Measurements from ENCODE around the gene KCNJ10.
"Not testable (repeated sequence)": the region's sequence is repeated elsewhere in the genome, so short reads cannot be mapped to it uniquely, and the experiment has no call there.

KCNJ10 gene

GRCh38 chr1:160069460-160070231, at the start of gene KCNJ10:
TSS of gene KCNJ10 (minus strand) at chr1:160070160. CDS start at chr1:160042532, 27,628 bp downstream.
- DNase-seq, result no peak

- DNase-seq, result no peak
These were observed 49.0 kb upstream of the KCNJ10 start for GRCh38 chr1:160118928-160119327.

DNA sequence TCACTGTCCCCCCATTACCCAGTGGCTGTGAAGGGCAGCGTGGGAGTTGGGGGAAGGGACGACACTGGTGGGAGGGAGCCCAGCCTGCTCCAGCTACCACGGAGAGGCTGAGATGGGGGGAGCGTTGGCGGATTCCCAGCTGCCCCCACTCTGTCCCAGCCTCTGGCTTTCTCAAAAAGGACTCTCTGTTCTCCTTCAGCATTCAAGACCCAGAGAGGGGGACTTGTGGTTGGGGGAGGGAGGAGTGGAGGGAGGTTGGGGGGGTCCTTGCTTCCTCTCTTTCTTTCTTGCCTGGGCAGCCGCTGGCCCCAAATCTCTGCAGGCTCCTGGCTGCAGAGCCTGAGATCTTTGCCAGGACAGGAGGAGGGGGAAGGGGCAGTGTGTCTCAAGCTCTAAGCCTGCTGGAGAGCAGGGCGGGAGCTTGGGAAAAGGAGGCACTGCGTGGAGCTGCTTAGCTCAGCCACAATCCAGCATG, 47.8 kb upstream of the KCNJ10 start:
- DNase-seq, result no peak

DNA sequence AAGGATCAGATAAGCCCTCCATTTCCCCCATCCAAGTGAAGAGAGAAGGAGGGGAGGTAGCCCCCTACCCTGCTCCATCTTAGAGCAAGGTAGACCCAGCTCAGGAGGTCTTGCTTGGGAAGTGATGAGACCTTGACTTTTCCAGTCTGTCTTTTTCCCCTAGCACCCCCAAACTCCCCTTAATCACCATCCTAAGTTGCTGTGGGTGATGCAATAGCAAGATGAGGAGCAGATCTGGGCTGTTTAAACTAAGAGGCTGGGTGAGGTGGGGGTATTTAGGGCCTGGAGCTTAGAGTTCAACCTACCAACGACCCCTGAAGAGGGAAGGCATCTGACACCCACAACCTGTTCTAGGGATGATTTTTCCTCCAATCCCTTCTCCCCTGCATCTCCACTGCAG, 47.3 kb upstream of the KCNJ10 start:
- no peak for DNase-seq

DNA sequence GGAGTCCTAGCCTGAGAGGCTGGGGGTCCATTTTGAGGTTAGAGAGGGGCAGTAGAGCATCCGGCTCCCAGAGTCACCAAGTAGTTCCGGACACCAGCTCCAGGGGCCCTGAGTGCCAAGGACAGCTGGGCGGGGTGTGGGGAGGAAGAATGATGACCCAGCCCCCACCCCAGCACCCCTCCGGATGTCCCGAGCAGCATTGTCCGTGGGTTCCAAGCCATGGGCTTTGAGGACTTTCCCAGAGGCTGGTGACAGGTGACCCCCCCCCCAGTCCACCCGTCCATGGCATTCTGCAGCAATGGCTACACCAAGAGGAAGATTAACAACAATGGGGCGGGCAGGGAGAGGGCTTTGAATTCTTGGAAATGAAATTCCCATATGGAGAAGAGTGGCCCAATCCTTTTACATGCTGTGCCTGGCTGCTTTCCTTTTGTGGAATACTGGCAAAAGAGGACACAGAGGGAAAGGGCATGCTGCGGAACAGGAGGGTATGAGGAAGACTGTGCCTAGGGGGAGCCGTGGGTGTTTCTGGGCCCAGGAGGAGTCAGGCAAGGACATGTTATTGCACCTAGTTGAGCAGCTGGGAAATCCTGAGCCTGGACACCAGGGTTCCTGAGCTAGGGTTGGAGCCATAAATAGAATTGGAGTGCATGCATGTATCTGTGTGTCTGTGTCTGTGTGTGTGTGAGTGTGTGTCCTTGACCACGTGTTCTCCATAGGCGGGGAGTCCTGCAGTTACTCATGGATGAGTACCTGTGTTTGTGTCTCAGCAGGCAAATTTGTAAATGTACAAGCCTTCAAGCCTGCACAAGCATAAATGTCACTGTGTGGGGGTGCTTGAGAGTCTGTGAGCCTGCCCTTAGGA, 46.6 kb upstream of the KCNJ10 start:
- DNase-seq, result no peak

GRCh38 chr1:160115545-160116282, 45.8 kb upstream of the KCNJ10 start, which contains the start of gene ATP1A2:
TSS of gene ATP1A2 (plus strand) at chr1:160115759. CDS start at chr1:160115862, 103 bp downstream.
- DNase-seq, result no peak

GRCh38 chr1:160114085-160114484, 44.1 kb upstream of the KCNJ10 start:
- DNase-seq, result no peak

DNA sequence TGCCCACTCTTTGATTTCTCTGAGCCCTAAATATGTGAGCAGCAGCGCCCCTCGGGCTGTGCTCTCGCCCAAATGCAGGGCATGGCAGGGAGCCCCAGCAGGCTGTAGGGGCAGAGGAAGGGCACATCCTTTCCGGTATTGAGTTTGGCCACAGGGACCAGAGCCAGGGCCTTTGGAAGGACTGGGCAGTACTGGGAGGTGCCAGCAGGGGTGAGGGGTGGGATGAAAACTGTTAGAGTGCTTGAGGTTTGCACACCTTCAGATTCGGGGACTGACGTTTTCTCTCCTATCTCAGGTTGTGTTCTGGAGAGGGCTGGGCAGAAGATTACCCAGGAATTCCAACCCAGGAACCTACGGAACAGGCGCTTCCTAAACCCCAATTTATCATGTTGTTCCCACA, 43.4 kb upstream of the KCNJ10 start:
- no peak for DNase-seq

GRCh38 chr1:160112357-160112756, 42.4 kb upstream of the KCNJ10 start:
- DNase-seq, result no peak

GRCh38 chr1:160111462-160111861, 41.5 kb upstream of the KCNJ10 start:
- DNase-seq, result not testable (repeated sequence)

- no peak for DNase-seq
These were observed 39.7 kb upstream of the KCNJ10 start for GRCh38 chr1:160109686-160110085.

DNA sequence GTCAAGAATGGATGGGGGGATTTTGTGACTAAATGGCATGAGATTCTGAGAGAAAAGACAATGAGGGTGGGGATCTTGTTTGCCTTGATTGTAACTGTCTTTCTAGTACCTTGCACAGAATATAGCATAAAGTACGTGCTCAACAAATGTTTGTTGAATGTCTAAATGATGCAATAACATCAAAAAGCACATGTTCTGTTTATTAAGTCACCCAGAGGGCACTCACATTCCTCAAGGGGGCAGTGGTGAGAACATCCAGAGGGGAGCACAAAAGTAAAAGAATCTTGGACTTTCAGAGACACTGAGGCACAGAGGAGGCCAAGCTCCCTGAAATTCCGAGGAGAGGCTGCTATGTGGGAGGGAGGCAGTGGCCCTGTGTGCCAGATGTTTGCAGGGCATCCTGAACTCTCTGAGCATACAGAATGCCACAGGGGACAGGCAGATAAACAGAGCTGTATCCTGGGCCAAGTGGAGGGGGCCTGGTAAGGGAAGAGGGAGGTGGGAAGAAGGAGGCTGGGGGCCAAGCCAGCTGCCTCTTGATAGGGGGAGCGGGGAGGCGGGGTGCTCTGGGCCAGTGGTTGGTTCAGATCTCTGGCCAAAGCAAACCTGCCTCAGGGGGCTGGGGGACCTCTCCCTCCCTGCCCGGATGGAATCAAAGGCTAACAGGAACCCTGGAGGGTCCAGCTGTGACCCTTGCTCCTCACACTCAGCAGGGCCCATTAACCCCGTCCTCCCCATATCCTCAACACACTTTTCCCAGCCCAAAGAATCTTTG, 39.1 kb upstream of the KCNJ10 start:
- DNase-seq, result no peak

DNA sequence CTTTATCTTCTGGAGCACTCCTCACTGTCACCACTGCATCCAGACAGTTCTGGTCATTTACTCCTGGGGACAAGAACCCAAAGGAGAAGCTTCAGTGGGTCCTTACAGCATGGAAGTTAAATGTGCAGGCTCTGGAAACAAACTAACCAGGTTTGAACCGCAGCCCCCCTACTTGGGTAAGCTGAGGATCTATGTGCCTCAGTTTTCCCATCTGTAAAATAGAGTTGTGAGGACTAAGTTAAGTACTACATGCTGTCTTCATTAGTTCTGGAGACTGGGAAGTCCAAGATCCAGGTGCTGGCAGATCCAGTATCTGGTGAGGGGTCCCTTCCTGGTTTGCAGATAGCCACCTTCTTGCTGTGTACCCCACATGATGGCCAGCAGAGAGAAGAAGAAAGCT, 37.6 kb upstream of the KCNJ10 start:
- DNase-seq, result no peak

DNA sequence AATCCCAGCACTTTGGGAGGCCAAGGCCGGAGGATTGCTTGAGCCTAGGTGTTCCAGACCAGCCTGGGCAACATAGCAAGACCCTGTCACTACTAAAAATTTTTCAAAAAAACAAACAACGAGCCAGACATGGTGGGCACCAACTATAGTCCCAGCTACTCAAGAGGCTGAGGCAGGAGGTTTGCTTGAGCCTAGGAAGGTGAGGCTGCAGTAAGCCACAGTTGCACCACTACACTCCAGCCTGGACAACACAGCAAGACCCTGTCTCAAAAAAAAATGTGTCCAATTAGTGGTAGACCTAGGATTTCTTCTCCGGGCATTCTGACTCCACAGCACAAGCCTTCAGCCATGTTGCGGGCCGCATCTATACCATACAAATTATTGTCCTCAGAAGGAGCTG, 35.2 kb upstream of the KCNJ10 start:
- DNase-seq, result no peak

GRCh38 chr1:160104486-160104885, 34.5 kb upstream of the KCNJ10 start:
- DNase-seq, result no peak

DNA sequence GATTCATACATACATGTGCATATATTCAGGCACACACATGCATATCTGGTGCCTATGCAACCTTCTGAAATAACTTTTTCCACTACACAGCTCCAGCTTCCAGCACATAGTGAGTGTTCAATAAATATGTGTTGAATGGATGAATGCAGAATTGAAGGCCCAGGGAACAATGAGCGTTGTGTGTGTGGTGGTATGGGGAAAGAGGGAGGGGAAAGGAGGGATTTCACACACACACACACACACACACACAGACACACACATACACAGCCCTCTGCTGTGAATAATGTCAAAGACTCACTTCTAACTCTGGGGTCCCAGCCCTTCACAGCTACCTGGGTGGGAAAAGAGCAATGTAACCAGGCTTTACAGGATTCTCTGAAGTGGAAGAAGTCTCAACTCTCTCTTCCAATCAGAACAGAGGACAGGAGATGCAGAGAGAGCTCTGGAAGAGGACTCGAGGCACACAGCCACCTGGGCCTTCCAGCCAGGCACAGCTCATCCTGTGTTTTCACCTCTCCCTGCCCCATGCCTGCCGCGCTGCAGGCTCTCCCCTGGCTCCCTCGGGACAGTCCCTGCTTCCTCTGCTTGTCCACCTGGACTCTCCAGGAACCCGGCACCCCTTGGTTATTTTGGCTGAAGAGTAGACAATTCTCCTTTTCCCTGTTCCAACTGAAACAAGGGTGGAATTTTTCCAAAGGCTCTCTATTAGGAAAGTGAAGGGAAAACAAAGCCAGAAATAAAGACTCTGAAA, 33.9 kb upstream of the KCNJ10 start:
- DNase-seq, result no peak

DNA sequence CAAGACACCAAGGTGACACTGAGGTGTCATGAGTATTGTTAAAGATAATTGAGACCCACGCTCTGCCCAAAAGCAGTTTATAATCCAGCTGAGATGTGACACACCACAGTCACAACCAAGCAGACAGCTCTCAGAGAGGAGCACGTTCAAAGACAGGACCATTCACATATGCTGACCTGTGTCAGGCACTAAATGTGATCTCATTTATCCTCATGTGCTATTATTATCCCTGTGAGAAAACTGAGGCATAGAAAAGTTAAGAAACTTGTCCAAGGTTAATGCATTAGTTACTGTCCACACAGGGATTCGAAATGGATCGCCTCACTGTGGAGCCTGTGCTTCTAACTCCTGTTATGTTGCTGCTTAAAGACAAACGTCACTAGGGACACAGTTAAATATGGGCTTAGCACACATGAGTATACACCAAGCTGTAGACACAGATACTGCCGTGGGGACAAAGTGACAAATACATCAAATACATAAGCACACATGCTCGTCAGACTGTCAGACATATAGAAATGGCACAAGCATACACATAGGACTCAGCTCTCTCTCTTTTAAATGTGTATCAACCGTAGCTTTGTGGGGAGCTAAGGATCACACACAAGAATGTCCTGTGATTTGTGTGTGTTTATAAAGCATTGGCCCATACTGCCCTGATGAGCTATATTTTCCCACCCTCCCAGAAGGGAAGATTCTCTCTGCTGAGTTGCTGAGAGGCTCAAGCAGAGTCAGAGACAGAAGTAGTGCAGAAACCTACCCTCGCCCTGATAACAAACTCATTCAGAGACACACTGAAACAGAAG, 32.0 kb upstream of the KCNJ10 start:
- no peak for DNase-seq

DNA sequence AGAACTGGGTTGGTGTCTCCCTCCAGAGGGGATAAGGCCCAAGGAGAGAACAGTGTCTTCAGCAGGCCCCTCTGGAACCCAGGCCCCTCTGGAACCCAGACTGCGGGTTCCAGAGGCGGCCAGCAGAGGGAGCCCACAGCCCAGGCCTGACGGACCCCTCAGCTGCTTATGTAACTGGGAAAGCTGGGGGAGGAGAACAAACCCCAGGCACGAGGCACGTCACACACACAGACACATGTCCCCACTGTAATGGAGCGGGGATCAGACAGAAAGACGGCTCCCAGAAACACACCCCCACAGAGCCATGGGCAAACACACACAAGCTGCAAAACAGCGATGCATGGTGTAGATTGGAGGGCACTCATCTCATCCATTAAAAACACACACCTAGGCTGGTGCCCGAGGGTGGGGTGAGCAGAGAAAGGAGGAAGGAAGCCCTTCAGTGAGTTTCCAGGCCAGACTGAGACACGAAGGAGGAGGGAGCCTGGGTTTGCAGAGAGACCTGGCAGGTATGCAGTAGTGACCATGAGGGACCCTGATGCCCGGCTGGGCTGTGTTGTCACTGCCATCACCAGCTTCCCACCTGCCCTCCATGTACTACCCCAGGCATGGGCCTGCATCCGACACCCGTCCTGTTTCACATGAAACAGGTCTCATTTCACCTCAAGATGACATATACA, 31.2 kb upstream of the KCNJ10 start:
- DNase-seq, result peak; percentile 86

DNA sequence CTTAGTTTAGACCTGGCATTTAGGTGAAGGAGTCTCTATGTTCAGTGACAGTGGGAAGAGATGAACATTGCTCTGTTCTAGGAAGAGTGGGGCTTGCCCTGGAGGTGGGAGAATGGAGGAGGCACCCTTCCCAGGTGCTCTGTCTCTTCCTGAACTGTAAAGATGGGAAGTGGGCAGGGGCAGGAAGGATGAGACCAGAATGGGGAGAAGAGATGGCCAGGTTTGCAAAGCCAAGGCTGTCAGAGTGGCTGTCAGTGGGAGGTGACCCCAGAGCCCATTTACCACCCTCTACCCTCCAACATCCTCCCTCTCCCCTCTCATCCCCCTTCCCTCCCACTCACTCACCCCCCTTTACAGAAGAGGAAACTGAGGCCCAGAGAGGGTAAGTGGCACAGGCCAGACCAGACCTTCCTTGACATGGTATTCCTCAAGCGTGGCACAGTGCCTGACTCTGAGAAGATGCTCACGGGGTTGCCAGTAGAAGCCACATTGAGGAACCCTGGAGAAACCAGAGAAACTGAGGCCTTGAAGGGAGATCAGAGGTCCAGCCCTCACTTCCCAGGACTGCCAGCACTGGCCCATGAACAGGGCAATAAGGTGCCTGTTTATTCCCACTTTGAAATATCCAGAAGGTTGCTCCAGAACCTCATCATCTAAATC, 29.9 kb upstream of the KCNJ10 start:
- DNase-seq, result no peak
